Loucy (cell line): Measurements from ENCODE around the gene KYAT1.
"Not testable (repeated sequence)": the region's sequence is repeated elsewhere in the genome, so short reads cannot be mapped to it uniquely, and the experiment has no call there.

Experiments used
- H2AFZ ChIP-seq: fragments of 200-600 bp; sonication (generic); 2 replicates; pipeline ENCODE4 v1.6.0; 2016; ENCODE audit warnings: antibody characterized with exemption, mild to moderate bottlenecking, low read length, moderate library complexity
- H3F3A ChIP-seq: fragments of 200-600 bp; 2 replicates; pipeline ENCODE4 v1.6.0; 2016; ENCODE audit warnings: antibody characterized with exemption, low read depth, mild to moderate bottlenecking
- H3K27me3 ChIP-seq: fragments of 200-600 bp; sonication (generic); 2 replicates; pipeline ENCODE4 v1.6.1; 2014; ENCODE audit warnings: low read length, mild to moderate bottlenecking; ENCODE audit not compliant: insufficient read depth, poor library complexity, severe bottlenecking
- H3K36me3 ChIP-seq: fragments of 200-600 bp; sonication (generic); 2 replicates; pipeline ENCODE4 v1.6.1; 2016; ENCODE audit warnings: low read length; ENCODE audit not compliant: insufficient read depth
- H3K4me1 ChIP-seq: fragments of 200-600 bp; sonication (generic); 2 replicates; pipeline ENCODE4 v1.5.1; 2014; ENCODE audit warnings: low read length, mild to moderate bottlenecking; ENCODE audit not compliant: insufficient read depth, poor library complexity, severe bottlenecking
- H3K4me2 ChIP-seq: fragments of 200-600 bp; sonication (generic); 2 replicates; pipeline ENCODE4 v1.6.0; 2014; ENCODE audit warnings: antibody characterized with exemption, low read length, low read depth, mild to moderate bottlenecking; ENCODE audit not compliant: poor library complexity, severe bottlenecking
- H3K4me3 ChIP-seq: fragments of 200-600 bp; sonication (generic); 2 replicates; pipeline ENCODE4 v1.5.1; 2014; ENCODE audit warnings: low read length, mild to moderate bottlenecking, mixed read lengths; ENCODE audit not compliant: poor library complexity, severe bottlenecking
- H3K79me2 ChIP-seq: fragments of 200-600 bp; sonication (generic); 2 replicates; pipeline ENCODE4 v1.6.1; 2014; ENCODE audit warnings: low read length; ENCODE audit not compliant: insufficient read depth
- H3K9ac ChIP-seq: fragments of 200-600 bp; sonication (generic); 2 replicates; pipeline ENCODE4 v1.6.0; 2014; ENCODE audit warnings: mild to moderate bottlenecking, low read depth, low read length, moderate library complexity; ENCODE audit not compliant: poor library complexity, severe bottlenecking
- H3K9me2 ChIP-seq: fragments of 200-600 bp; sonication (generic); replicated peaks from 2 replicates; pipeline ENCODE4 v1.6.1; 2016; ENCODE audit warnings: low read depth, low read length, mixed read lengths
- H3K9me3 ChIP-seq: fragments of 200-600 bp; sonication (generic); 2 replicates; pipeline ENCODE4 v1.6.1; 2014; ENCODE audit warnings: mild to moderate bottlenecking, antibody characterized with exemption, low read length, low read depth; ENCODE audit not compliant: insufficient read depth
- H4K20me1 ChIP-seq: fragments of 200-600 bp; sonication (generic); 2 replicates; pipeline ENCODE4 v1.6.0; 2014; ENCODE audit warnings: antibody characterized with exemption, low read length, mild to moderate bottlenecking; ENCODE audit not compliant: insufficient read depth, poor library complexity, severe bottlenecking
- CTCF ChIP-seq: fragments of 200-600 bp; sonication (generic); conservative IDR thresholded peaks from 2 replicates; pipeline ENCODE4 v1.5.1; 2014; ENCODE audit warnings: mild to moderate bottlenecking, antibody characterized with exemption, low read length
- EZH2phosphoT487 ChIP-seq: fragments of 200-600 bp; IDR thresholded peaks from 2 replicates; pipeline ENCODE4 v1.6.1; 2018; ENCODE audit warnings: antibody characterized with exemption, mild to moderate bottlenecking, moderate library complexity, borderline replicate concordance

Gene KYAT1

GRCh38 chr9:128802482-128802881, 79.3 kb downstream of the KYAT1 start:
- no peaks in the 10 kb centered on the region for H3K4me1 ChIP-seq
- H3K9ac ChIP-seq, result no peak overlapping the region
- H4K20me1 ChIP-seq, result no peaks in the 10 kb centered on the region
- no peak overlapping the region for H3K4me3 ChIP-seq
- no peak overlapping the region for H2AFZ ChIP-seq
- H3K79me2 ChIP-seq, result no peaks in the 10 kb centered on the region
- H3F3A ChIP-seq, result no peaks in the 10 kb centered on the region
- H3K36me3 ChIP-seq, result peaks cover 15% of the 10 kb centered on the region; the same call in 1 of the 2 replicates
- H3K9me2 ChIP-seq, result no peaks in the 10 kb centered on the region
- no peaks in the 10 kb centered on the region for H3K9me3 ChIP-seq
- no peaks in the 10 kb centered on the region for H3K27me3 ChIP-seq
- H3K4me2 ChIP-seq, result no peak overlapping the region
- TF ChIP-seq EZH2phosphoT487, result no peak
- TF ChIP-seq CTCF, result no peak

- H3K79me2 ChIP-seq, result no peaks in the 10 kb centered on the region
- no peaks in the 10 kb centered on the region for H3K9me3 ChIP-seq
- no peak overlapping the region for H2AFZ ChIP-seq
- no peaks in the 10 kb centered on the region for H3K9me2 ChIP-seq
- H3F3A ChIP-seq, result no peaks in the 10 kb centered on the region
- H3K36me3 ChIP-seq, result peaks cover 8% of the 10 kb centered on the region; the same call in 1 of the 2 replicates
- no peaks in the 10 kb centered on the region for H3K27me3 ChIP-seq
- H3K4me1 ChIP-seq, result no peaks in the 10 kb centered on the region
- no peak overlapping the region for H3K9ac ChIP-seq
- no peak overlapping the region for H3K4me3 ChIP-seq
- H4K20me1 ChIP-seq, result no peaks in the 10 kb centered on the region
- no peak overlapping the region for H3K4me2 ChIP-seq
- TF ChIP-seq EZH2phosphoT487 (no peak), CTCF (no peak)
Measured at GRCh38 chr9:128800061-128800460, 81.7 kb downstream of the KYAT1 start.

- H4K20me1 ChIP-seq, result no peaks in the 10 kb centered on the region
- no peaks in the 10 kb centered on the region for H3F3A ChIP-seq
- TF ChIP-seq CTCF (no peak), EZH2phosphoT487 (no peak)
- no peak overlapping the region for H2AFZ ChIP-seq
- no peak overlapping the region for H3K4me2 ChIP-seq
- H3K27me3 ChIP-seq, result no peaks in the 10 kb centered on the region
- no peak overlapping the region for H3K9ac ChIP-seq
- H3K36me3 ChIP-seq, result peaks cover 8% of the 10 kb centered on the region; the same call in 1 of the 2 replicates
- no peaks in the 10 kb centered on the region for H3K79me2 ChIP-seq
- no peaks in the 10 kb centered on the region for H3K9me2 ChIP-seq
- H3K4me1 ChIP-seq, result no peaks in the 10 kb centered on the region
- no peak overlapping the region for H3K4me3 ChIP-seq
- H3K9me3 ChIP-seq, result no peaks in the 10 kb centered on the region
Measured at GRCh38 chr9:128798896-128799295, 82.9 kb downstream of the KYAT1 start.

GRCh38 chr9:128794961-128795360, 86.8 kb downstream of the KYAT1 start:
- not testable (repeated sequence) for H4K20me1 ChIP-seq, H3K27me3 ChIP-seq, H3K4me2 ChIP-seq, H3K9ac ChIP-seq, H3K9me3 ChIP-seq, H2AFZ ChIP-seq, H3K4me3 ChIP-seq, H3K79me2 ChIP-seq, H3K4me1 ChIP-seq, H3K9me2 ChIP-seq, H3F3A ChIP-seq
- H3K36me3 ChIP-seq, result peaks cover 11% of the 10 kb centered on the region; the same call in 1 of the 2 replicates
